HG02759 (cell line): Measurements from ENCODE around the gene WDR33.

Experiments
- ATAC-seq: cut with Tn5 transposase; IDR thresholded peaks from one replicate; pipeline ENCODE4 v1.9.1; 2021; ENCODE audit warnings: mild to moderate bottlenecking, moderate library complexity; ENCODE audit not compliant: unreplicated experiment

WDR33 gene

DNA sequence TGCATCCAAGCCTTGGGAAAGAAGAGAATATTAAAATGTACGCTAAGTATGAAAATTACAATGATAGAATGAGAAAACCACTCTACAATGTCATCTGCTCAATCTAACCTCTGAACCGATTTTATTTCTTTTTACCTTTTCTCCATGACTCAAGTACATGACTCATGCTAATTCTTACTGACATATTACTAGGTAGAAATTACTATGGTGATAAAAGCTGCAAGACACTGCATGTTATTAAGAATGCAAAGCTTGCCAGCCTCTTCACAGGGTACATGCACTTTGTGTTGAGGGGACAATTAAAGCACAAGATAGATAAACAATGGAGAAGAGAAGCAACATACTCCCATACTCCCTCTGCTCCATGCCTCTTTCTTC, 89.0 kb downstream of the WDR33 start:
- ATAC-seq: no peak

DNA sequence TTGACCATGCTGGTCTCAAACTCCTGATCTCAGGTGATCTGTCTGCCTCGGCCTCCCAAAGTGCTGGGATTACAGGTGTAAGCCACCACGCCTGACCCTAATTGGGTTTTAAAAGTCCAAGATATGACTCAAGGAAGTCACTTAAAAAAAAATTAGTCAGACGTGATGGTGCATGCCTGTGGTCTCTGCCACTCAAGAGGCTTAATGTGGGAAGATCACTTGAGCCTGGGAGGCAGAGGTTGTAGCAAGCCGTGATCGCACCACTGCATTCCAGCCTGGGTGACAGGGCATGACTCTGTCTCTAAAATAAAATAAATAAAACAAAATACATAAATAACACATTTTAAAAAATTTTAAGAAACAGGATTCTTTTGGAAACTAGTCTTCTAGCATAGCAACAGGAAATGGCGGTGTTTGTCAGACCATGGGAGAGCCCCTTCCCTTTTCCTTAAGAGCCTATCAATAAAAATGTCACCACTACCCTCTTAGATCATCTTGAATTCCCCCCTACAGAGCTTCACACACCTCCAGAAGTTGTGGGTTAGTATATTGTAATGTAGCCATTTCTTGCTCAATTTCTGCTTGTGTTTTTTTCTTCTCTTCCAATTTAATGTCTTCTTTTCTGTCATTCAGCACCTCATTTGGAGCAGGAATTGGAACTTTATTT, 89.5 kb downstream of the WDR33 start:
- no peak for ATAC-seq

DNA sequence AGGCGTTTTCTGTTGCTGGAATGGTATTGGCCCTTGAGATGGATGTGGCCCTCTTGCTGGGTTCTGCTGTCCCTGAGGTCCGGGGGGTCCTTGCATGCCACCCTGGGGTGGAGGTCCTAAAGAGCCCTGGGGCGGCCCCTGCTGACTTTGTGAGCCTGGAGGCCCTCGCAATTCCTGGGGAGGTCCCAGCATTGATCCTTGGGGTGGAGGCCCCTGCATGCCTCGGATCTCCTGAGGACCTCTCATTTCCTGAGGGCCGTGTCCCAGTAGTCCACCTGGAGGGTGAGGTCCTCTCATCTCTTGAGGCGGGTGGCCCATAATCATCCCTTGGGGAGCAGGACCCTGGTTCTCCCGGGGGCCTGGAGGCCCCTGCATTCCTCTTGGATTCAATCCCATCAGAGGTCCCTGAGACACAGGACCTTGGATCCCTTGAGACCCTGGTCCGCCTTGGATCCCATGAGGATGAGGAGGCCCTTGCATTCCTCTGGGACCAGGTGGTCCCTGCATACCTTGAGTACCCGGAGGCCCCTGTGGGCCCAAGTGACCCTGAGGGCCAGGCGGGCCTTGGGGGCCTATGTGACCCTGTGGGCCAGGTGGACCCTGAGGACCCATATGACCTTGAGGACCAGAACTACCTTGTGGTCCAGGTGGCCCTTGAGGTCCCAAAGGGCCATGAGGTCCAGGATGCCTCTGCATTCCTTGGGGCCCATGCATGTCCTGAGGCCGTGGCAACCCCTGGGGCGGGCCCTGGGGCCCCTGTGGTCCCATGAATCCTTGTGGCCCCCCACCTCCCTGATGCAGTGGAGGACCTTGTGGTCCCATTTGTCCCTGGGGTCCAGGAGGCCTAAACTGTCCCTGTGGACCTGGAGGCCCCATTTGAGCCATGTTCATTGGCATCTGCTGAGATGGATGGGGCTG, 91.4 kb downstream of the WDR33 start:
- ATAC-seq: no peak

DNA sequence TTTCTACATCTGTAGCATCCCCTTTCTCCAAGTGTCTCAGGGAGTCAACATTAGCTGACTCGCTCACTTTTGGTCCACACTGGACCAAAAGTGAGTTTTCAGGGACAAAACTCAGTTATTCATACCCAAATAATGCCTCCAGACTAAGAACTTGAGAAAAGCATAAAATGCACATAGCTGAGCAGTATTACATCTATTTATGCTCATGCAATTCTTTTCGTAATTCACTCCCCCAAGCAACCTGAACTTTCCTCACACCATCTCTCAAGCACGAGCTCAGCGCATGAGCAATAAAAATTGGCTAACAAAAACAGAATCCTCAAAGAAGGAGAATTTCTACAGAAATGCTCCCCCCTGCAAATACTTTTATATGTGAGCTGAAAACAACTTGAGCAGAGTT, 92.7 kb downstream of the WDR33 start:
- no peak for ATAC-seq

DNA sequence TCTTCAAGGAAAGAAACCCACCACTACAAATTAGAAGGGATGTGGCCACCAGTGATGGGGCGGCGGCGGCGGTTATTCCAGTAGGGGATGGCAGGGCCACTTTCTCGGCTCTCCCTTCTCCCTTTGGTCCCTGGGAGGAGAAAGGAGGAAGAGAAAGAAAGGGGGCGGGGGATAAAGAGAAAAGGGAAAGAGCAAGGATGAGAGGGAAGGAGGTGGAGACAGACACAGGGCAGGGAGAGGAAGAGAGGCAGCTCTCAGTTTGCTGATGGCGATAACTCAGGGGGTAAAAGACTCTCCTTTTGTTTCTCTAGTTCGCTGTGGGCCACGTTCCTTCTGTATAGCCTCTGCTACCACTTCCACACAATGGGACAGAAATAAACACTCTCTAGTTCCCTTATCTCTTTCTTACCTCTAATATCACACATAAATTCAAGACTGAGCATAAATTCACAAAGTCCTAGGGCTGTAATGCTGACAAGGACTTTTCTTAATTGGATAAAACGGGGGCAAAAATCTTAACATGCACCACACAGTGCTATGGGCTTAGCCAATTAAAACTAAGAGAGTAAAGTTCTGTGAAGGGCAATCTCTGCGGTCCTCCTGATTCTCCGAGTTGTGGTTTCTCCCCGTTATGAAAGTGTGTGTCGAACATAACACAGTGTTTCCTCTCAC, 95.1 kb downstream of the WDR33 start:
- no peak for ATAC-seq

DNA sequence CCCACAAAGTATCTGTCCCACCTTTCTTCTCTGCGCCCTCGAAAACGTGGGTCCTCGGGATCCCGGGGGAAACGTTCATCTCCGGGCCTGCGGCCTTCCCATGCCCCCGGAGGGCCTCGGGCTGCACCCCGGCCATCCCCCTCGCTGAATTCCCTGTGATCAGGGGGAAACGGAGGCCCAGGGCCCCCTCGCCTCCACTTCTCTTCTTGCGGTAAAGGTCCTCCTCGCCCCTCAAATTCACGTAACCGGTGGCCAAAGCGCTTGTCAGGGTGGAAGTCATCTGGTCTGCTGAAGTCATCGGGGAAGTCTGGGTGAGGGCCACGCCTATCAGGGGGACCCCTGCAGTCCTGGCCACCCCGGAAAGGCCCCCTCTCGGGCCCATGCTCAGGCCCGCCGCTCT, 97.4 kb downstream of the WDR33 start:
- ATAC-seq: no peak

DNA sequence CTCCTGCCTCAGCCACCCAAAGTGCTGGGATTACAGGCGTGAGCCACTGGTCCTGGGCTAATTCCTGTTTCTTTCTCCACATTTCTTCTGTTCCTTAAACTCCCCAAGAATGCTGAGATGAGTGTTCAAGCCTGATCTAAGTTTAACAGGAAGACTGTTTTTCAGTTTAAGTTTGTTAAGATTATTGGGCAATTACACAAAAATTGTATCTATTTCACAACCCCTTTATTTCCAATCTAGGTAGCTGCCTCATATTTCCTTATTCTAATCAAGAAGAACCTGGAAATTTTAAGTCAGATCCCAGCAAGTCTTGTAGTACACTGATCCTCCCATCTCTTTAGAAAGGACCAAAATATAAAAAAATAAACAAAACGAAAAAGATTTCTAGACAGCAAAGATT, 98.0 kb downstream of the WDR33 start:
- no peak for ATAC-seq

DNA sequence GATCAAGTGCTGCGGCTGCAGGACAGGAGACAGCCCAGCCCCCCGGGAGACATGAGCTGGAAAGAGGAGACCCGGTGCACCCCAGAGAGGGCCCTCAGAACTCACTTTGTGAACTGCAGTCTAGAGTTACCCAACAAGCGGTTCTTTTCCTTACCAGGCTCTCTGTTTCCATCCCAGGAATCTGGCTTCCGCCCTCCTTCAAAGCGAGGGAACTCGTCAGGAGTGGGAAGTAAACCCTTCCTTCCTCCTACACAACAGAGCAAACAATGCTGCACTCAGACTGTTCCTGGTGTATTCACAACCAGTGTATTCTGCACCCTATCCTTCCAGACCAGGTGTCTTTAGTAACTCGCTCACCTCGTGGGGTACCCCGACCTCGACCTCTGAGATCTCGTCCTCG, 101.6 kb downstream of the WDR33 start:
- ATAC-seq: no peak

DNA sequence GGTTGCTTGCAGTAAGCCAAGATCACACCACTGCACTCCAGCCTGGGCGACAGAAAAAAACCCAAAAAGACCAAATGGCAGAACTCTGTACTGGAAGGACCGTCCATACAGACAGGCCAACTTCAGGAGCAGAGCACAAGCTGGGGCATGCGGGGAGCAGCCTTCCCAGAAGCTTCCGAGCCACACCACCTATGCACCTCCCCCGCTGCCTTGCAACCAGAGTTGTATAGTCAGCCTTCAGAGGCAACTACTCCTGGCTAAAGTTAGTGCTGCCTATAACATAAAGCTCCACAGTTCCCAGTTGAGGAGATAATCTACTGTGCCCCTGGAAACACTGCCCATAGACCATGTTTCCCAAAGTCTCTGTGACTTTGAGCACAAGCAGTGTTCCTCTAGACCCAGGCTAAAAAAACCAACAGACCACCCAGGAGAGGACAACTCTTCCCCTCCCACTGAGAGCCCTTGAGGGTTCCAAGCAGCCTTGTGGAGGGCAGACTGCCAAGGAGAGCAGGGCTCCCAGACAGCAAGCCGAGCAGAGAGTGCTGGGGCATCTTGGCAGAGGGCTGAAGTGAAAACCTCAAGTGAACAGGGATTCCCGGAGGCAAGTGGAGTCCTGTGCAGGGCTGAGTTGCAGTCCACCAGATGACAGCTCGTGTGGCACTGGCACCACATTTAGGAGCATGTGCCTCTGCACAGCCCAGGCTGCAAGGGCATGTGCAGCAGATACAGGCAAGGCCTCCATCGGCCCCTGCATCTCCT, 102.9 kb downstream of the WDR33 start:
- ATAC-seq: no peak

DNA sequence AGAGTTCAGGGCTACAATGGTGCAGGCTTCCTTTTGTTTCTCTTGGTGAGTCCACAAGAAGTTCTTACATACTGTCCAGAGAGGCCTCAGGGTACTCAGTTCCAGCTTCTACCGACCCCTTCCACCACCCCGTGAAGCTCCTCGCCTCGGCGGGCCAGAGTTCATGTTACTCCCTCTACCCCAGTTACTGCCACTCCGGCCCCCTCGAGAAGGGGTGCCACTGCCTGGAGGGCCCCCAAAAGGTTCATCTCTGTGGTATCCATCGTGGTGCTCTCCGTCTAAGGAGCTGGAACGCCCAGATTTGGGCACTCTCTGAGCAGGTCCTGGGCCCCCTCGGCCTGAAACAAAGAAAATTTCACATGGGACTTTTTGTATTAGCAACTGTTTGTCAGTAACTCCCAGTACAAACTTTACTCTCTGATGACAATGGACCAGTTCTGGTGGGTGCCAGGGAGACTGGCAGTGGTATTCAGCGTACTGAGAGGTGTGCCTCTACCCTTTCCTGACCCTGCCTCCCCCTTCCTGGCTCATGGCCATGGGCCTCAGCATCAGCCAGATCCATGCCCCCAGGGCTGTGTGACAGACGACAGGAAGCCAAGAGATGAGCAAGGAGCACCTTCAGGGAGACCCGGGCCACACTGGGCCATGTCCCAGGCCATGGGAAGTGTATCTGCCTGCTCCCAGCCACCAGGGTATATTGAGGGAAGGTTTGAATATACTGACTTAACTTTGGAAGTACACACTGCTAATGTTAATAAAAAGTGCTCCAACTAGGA, 104.6 kb downstream of the WDR33 start:
- no peak for ATAC-seq

DNA sequence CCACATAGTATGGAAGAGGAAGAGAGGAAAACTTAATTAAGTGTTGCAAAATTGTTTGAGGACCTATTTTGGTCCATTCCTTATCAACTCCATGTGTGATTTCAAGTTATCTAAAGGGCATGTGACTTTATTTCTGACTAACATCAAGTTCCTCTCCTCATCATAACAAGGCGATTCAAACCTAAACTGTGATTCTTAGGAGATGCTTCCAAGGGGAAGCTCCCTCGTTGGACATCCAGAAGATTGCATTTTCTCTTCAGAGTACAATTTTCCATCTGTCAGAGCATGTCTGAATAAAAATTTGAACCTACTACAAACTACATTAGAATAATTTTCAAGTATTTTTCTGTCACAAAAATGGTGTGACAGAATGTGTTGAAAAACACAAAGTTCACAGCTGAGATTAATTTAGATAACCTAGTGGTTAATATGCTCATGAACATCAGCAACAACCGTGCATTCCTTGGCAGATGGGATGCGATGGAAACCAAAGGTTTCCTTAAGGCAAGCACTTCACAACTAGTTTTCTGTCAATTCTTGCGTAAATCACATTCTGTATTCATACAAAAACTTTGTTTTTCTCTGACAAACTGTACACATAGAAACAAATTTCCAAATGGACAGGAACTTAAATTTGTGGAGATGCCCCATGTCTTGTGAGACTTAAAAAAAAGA, 105.4 kb downstream of the WDR33 start:
- ATAC-seq: no peak

DNA sequence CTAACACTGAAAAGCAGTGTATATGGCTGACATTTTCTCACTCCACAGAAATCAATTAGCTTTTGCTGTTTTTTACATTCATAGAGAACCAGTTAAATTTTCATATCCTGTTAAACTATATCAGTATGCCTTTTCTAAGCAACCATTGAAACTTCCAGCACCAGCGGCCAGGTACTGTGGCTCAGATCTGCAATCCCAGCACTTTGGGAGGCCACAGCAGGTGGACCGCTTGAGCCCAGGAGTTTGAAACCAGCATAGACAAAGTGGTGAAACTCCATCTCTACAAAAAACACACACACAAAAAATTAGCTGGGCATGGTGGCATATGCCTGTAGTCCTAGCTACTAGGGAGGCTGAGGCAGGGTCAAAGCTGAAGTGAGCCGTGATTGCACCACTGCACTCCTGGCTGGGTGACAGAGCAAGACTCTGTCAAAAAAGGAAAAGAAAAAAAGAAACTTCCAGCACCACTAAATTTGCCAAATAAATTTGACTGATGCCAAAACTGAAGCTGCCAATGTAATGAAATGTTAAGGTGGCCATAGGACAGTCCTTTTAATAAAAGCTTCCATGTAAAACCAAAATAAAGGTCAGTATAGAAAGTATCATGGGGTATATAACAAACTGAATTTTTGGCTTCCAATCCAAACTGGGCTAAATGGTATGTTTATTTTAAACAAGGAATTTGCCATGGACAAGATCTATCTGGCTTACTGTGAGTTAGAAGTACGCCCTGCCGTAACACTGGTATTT, 106.2 kb downstream of the WDR33 start:
- ATAC-seq: no peak

DNA sequence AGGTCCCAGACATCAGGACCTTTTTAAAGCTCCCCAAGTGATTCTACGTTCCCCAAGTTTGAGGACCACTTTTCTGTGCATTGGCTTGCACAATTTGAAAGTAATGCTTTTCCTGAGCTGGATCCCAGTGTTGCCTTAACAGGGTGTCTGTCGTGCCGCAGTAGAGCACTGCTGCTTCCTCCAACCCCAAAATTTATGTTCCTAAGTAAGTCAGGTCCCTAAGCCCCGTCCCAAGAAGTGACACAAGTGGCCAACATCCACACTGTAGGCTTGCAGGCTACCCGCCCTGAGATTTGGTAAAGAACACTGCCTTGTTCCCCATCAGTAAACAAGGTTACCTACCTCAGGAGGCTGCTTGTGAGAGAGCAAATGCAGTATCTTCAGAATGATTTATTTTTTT, 107.7 kb downstream of the WDR33 start:
- ATAC-seq: no peak

DNA sequence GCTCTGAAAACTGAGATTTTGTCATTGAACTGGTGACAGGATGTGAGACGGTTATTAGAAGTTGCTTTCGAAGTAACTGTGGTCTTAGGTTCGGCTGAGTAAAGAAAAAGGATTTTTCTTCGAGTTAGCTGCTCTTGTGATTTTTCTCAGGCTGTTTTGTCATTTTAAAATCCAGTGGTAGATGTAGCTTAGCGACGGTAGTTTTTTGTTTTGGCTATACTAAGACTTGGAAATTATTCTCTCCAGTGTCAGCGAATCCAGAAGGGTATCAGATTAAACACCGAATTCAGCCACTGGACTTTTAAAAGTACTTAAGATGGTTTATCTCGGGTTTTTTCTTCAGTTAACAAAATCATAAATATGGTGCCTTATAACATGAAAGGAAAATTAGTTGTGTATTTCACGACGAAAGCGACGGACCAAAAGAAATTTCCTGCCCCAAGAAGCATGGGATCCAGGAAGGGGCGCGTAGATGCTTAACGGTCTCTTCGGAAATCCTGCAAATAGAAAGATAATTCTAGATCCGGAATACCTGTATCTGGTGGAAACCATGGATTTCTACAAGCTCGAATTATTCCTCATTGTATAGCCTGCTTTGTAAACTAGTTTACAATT, 108.5 kb downstream of the WDR33 start:
- no peak for ATAC-seq

DNA sequence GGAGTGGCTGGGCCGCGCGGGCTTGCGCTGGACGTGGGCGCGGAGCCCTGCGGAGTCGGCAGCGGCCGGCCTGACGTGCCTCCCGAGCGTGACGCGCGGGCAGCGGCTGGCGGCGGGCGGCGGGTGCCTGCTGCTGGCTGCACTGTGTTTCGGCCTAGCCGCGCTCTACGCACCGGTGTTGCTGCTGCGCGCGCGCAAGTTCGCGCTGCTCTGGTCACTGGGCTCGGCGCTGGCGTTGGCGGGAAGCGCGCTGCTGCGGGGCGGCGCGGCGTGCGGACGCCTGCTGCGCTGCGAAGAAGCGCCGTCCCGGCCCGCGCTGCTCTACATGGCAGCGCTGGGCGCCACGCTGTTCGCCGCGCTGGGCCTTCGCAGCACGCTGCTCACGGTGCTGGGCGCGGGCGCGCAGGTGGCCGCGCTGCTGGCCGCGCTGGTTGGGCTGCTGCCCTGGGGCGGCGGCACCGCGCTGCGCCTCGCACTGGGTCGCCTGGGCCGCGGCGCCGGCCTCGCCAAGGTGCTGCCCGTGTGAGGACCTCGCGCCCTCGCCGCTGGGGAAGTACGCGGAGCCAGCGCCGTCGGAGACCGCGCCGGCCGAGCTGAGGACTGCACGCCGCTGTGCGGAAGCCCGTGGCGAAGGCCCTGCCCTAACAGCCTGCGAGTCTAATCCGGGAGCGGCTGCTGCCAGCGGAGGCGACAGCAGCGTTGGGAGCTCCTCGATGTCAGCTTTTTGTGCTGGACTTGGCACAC, 109.1 kb downstream of the WDR33 start:
- ATAC-seq: peak; percentile 52

DNA sequence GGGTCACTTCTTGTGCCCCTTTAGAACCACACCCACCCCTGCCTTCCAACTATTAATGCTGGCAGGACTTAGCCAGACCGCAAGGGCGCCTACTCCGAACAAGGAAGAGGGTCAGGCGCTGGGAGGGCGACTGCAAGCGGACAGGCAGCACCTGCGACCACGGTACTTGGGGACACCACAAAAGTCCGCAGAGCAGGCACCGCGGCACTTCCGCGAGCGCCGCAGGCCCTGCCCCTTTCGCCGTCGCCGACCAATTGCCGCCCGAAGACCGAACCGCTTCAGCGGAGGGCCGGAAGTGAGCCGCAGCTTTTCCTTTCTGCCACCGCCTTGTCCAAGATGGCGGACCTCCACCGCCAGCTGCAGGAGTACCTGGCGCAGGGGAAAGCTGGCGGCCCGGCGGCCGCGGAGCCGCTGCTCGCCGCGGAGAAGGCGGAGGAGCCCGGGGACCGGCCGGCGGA, 109.7 kb downstream of the WDR33 start, which contains the start of gene SFT2D3:
Gene SFT2D3, plus strand, starts transcription at position 305 of the 458 bp plus-strand sequence. Its CDS starts 32 bp downstream, at position 337.
- ATAC-seq: peak; percentile 74

DNA sequence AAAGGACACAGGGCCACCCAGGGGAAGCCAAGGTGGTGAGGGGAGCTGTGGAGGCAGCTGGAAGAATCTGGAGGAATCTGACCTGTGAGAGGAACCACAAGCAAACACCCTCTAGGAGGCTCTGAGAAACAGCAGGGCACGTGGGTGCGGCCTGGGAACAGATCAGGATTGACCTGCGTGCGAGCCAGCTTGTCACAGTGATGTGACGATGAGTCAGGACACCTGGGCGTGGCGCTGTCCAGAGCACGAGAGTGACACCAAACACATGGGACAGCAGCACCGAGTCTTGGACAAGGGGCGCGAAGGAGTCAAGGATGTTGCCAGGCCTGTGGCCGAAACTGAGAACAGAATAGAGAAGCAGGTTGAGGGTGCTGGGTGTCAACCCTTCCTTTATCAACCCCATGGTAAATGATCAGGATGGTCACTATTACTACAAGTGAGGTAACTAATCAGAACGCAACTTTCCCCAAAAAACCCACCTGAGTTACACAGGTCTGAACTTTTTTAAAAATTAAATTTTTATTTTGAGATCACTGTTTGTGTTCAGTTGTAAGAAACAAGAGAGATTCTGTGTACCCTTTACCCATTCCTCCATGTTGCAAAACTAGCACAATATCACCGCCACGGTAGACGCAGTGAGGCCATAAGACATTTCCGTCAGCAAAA, 110.3 kb downstream of the WDR33 start:
- peak; percentile 61 for ATAC-seq
